Calu3 (cell line): ENCODE data around the gene RAD51B. TPM values are rescaled to one million over a fixed set of nuclear protein-coding genes. Genes with fewer than 3 reads are reported as not detected.

Experiments used
- BruUV-seq: library from RNA; stranded (reverse); fragments of 400-500 nt; replicated peaks from 2 replicates; lab custom pipeline; 2021; lab: Mats Ljungman, UMichigan
- CTCF ChIA-PET: fragments of 300-600 bp; sonication (Branson Sonifier 250); formaldehyde crosslinking; loops from one replicate; lab custom pipeline; 2022; ENCODE audit warnings: antibody characterized with exemption; lab: Charles Lee
- DNase-seq: peaks from one replicate; pipeline ENCODE4 v3.0.0; 2022
- H3K27ac Mint-ChIP-seq: one replicate; pipeline ENCODE4 v1.8.0; 2022; ENCODE audit warnings: mixed read lengths; ENCODE audit not compliant: unreplicated experiment
- H3K27me3 Mint-ChIP-seq: one replicate; pipeline ENCODE4 v1.8.0; 2022; ENCODE audit warnings: mixed read lengths; ENCODE audit not compliant: unreplicated experiment
- H3K36me3 Mint-ChIP-seq: one replicate; pipeline ENCODE4 v1.8.0; 2022; ENCODE audit warnings: mild to moderate bottlenecking, moderate library complexity, mixed read lengths; ENCODE audit not compliant: insufficient read depth, unreplicated experiment
- H3K4me1 Mint-ChIP-seq: one replicate; pipeline ENCODE4 v1.8.0; 2022; ENCODE audit warnings: mild to moderate bottlenecking, low read depth, mixed read lengths; ENCODE audit not compliant: unreplicated experiment
- H3K4me3 Mint-ChIP-seq: one replicate; pipeline ENCODE4 v1.8.0; 2022; ENCODE audit warnings: mild to moderate bottlenecking, low read depth, moderate library complexity, mixed read lengths; ENCODE audit not compliant: unreplicated experiment
- H3K9me3 Mint-ChIP-seq: one replicate; pipeline ENCODE4 v1.8.0; 2022; ENCODE audit warnings: low read depth, mixed read lengths; ENCODE audit not compliant: unreplicated experiment
- intact Hi-C: fragments of 100-400 bp; cut with micrococcal nuclease; formaldehyde crosslinking; loops from one replicate; pipeline ENCODE4 v1.10.0; 2022; ENCODE audit not compliant: unreplicated experiment
- total RNA-seq: library from RNA; stranded (reverse); gene quantifications from 2 replicates; pipeline ENCODE4 v1.2.3, GENCODE V29; 2022
- TF ChIP-seq, protein P1 (sequence below): fragments of 200-600 bp; IDR thresholded peaks from one replicate; pipeline ENCODE4 v1.8.0; 2022; ENCODE audit warnings: antibody characterized with exemption; ENCODE audit not compliant: unreplicated experiment

The RAD51B gene
- total RNA-seq, 1 experiment from 2014 or later = 24.7 TPM

- intact Hi-C loops = no loop called here
- no peaks in the 10 kb centered on the region for H3K27me3 Mint-ChIP-seq
- H3K4me3 Mint-ChIP-seq = no peak overlapping the region
- no peaks in the 10 kb centered on the region for H3K36me3 Mint-ChIP-seq
- CTCF ChIA-PET = no interaction called here
- TF ChIP-seq, protein P1, sequence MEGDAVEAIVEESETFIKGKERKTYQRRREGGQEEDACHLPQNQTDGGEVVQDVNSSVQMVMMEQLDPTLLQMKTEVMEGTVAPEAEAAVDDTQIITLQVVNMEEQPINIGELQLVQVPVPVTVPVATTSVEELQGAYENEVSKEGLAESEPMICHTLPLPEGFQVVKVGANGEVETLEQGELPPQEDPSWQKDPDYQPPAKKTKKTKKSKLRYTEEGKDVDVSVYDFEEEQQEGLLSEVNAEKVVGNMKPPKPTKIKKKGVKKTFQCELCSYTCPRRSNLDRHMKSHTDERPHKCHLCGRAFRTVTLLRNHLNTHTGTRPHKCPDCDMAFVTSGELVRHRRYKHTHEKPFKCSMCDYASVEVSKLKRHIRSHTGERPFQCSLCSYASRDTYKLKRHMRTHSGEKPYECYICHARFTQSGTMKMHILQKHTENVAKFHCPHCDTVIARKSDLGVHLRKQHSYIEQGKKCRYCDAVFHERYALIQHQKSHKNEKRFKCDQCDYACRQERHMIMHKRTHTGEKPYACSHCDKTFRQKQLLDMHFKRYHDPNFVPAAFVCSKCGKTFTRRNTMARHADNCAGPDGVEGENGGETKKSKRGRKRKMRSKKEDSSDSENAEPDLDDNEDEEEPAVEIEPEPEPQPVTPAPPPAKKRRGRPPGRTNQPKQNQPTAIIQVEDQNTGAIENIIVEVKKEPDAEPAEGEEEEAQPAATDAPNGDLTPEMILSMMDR = no peak
- no TSS peak for BruUV-seq
- no peaks in the 10 kb centered on the region for H3K9me3 Mint-ChIP-seq
- no peak overlapping the region for H3K27ac Mint-ChIP-seq
- DNase-seq = no peak
- H3K4me1 Mint-ChIP-seq = no peaks in the 10 kb centered on the region
Observed at GRCh38 chr14:68040633-68041369, 221.2 kb downstream of the RAD51B start.

DNA sequence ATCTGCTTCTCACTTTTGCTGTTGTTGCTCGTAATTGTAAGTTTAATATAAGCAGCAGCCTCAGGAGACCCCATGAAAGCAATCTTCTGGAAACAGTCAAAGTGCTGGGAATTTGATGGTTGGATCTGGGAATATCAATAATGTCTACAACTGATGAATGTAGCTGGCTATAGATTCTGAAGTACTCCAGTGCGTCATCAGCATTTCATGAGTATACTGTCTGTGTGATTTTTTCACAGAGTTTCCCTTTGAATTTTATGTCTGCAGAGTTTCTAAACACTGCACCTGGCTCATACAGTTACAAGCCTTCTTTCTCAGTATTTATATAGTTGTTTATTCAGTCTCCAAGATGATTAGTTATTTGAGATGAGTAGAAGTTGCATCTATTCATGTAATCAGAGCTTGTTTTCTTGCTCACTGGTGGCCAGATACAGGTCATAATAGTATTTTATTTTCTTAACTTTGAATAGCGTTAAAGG is 222.3 kb downstream of the RAD51B start:
- intact Hi-C loops = no loop called here
- Mint-ChIP-seq H3K4me1 (no peaks in the 10 kb centered on the region), H3K36me3 (no peaks in the 10 kb centered on the region), H3K27ac (no peak overlapping the region), H3K4me3 (no peak overlapping the region), H3K27me3 (no peaks in the 10 kb centered on the region), H3K9me3 (no peaks in the 10 kb centered on the region)
- DNase-seq = no peak
- CTCF ChIA-PET = no interaction called here
- TF ChIP-seq, protein P1 = no peak
- BruUV-seq = no TSS peak

- H3K4me3 Mint-ChIP-seq = no peak overlapping the region
- TF ChIP-seq, protein P1 = no peak
- H3K27me3 Mint-ChIP-seq = no peaks in the 10 kb centered on the region
- no peaks in the 10 kb centered on the region for H3K4me1 Mint-ChIP-seq
- CTCF ChIA-PET = no interaction called here
- intact Hi-C loops = no loop called here
- DNase-seq = no peak
- no peaks in the 10 kb centered on the region for H3K9me3 Mint-ChIP-seq
- no peaks in the 10 kb centered on the region for H3K36me3 Mint-ChIP-seq
- no peak overlapping the region for H3K27ac Mint-ChIP-seq
- BruUV-seq = no TSS peak
Observed at GRCh38 chr14:68042586-68043210, 223.1 kb downstream of the RAD51B start.

- no peaks in the 10 kb centered on the region for H3K27me3 Mint-ChIP-seq
- H3K36me3 Mint-ChIP-seq = no peaks in the 10 kb centered on the region
- CTCF ChIA-PET = no interaction called here
- H3K4me3 Mint-ChIP-seq = no peak overlapping the region
- no peak overlapping the region for H3K27ac Mint-ChIP-seq
- no peaks in the 10 kb centered on the region for H3K9me3 Mint-ChIP-seq
- TF ChIP-seq, protein P1 = no peak
- DNase-seq = no peak
- no TSS peak for BruUV-seq
- intact Hi-C loops = no loop called here
- no peaks in the 10 kb centered on the region for H3K4me1 Mint-ChIP-seq
Observed at GRCh38 chr14:68043752-68044151, 224.2 kb downstream of the RAD51B start.
